HL-60/S4 treated with retinoic acid at 250 ng/mL for 4 days and 3 days (cell line): ENCODE results near the gene ZDHHC11.
"Not testable (repeated sequence)": the region's sequence is repeated elsewhere in the genome, so short reads cannot be mapped to it uniquely, and the experiment has no call there.

ENCODE experiments used
- in situ Hi-C: fragments of 300-500 bp; cut with MboI; formaldehyde crosslinking; loops from 2 replicates; pipeline ENCODE4 v1.7.0; 2022; ENCODE audit warnings: low sequenced_read_pairs

Gene ZDHHC11

GRCh38 chr5:860506-861150 is 9.8 kb upstream of the ZDHHC11 start:
- in situ Hi-C loops: no loop called here

GRCh38 chr5:859798-860296 is 9.1 kb upstream of the ZDHHC11 start:
- in situ Hi-C loops: no loop called here

- in situ Hi-C loops: no loop called here
Measured at GRCh38 chr5:859391-859790, 8.6 kb upstream of the ZDHHC11 start.

GRCh38 chr5:858726-859125 is 7.9 kb upstream of the ZDHHC11 start:
- in situ Hi-C loops: no loop called here

GRCh38 chr5:856531-857425 is 6.0 kb upstream of the ZDHHC11 start:
- in situ Hi-C loops: no loop called here

GRCh38 chr5:855771-856530 is 5.2 kb upstream of the ZDHHC11 start:
- in situ Hi-C loops: no loop called here

- in situ Hi-C loops: no loop called here
Measured at GRCh38 chr5:854966-855743, 4.4 kb upstream of the ZDHHC11 start.

GRCh38 chr5:854217-854616 is 3.4 kb upstream of the ZDHHC11 start:
- in situ Hi-C loops: no loop called here

GRCh38 chr5:853416-854090 is 2.8 kb upstream of the ZDHHC11 start:
- in situ Hi-C loops: not testable (repeated sequence)

- in situ Hi-C loops: no loop called here
Measured at GRCh38 chr5:852431-853401, 1.9 kb upstream of the ZDHHC11 start.

GRCh38 chr5:852018-852417 is 1.2 kb upstream of the ZDHHC11 start:
- in situ Hi-C loops: no loop called here

- in situ Hi-C loops: no loop called here
Measured at GRCh38 chr5:851553-851952, 767 bp upstream of the ZDHHC11 start.

- in situ Hi-C loops: no loop called here
Measured at GRCh38 chr5:851076-851475, 290 bp upstream of the ZDHHC11 start.

GRCh38 chr5:849651-850301 is 1.0 kb downstream of the ZDHHC11 start:
- in situ Hi-C loops: no loop called here

GRCh38 chr5:848671-849111 is 2.1 kb downstream of the ZDHHC11 start:
- in situ Hi-C loops: no loop called here

- in situ Hi-C loops: not testable (repeated sequence)
Measured at GRCh38 chr5:847736-848135, 3.0 kb downstream of the ZDHHC11 start.

GRCh38 chr5:847212-847611 is 3.6 kb downstream of the ZDHHC11 start:
- in situ Hi-C loops: not testable (repeated sequence)

- in situ Hi-C loops: not testable (repeated sequence)
Measured at GRCh38 chr5:846602-847091, 4.1 kb downstream of the ZDHHC11 start.
